Central memory CD8-positive, alpha-beta T cell (primary cell): ENCODE measurements around the gene SLC25A38.

Experiments
- ATAC-seq: fragments of 150-1000 bp; cut with Tn5 transposase; replicated peaks from 2 replicates; pipeline ENCODE4 v1.10.0; 2022; ENCODE audit warnings: mild to moderate bottlenecking, moderate FRiP score, moderate number of reproducible peaks; ENCODE audit not compliant: poor library complexity, severe bottlenecking; ENCODE audit errors: extremely low read depth
- DNase-seq, 2 donors: peaks; one replicate each; pipeline ENCODE4 v3.0.0; 2021; ENCODE audit warnings: low spot score in 2 of 2
- H3K27ac Mint-ChIP-seq: one replicate; pipeline ENCODE4 v1.8.0; 2022; ENCODE audit warnings: low read depth, mild to moderate bottlenecking, moderate library complexity, mixed read lengths
- H3K27me3 Mint-ChIP-seq: one replicate; pipeline ENCODE4 v1.8.0; 2022; ENCODE audit warnings: mixed read lengths
- H3K36me3 Mint-ChIP-seq: one replicate; pipeline ENCODE4 v1.8.0; 2022; ENCODE audit warnings: mild to moderate bottlenecking, moderate library complexity, mixed read lengths; ENCODE audit not compliant: insufficient read depth
- H3K4me1 Mint-ChIP-seq: one replicate; pipeline ENCODE4 v1.8.0; 2022; ENCODE audit warnings: mixed read lengths
- H3K4me3 Mint-ChIP-seq: one replicate; pipeline ENCODE4 v1.8.0; 2022; ENCODE audit warnings: mild to moderate bottlenecking, moderate library complexity, mixed read lengths
- H3K9me3 Mint-ChIP-seq: one replicate; pipeline ENCODE4 v1.8.0; 2022; ENCODE audit warnings: mixed read lengths

The SLC25A38 gene

DNA sequence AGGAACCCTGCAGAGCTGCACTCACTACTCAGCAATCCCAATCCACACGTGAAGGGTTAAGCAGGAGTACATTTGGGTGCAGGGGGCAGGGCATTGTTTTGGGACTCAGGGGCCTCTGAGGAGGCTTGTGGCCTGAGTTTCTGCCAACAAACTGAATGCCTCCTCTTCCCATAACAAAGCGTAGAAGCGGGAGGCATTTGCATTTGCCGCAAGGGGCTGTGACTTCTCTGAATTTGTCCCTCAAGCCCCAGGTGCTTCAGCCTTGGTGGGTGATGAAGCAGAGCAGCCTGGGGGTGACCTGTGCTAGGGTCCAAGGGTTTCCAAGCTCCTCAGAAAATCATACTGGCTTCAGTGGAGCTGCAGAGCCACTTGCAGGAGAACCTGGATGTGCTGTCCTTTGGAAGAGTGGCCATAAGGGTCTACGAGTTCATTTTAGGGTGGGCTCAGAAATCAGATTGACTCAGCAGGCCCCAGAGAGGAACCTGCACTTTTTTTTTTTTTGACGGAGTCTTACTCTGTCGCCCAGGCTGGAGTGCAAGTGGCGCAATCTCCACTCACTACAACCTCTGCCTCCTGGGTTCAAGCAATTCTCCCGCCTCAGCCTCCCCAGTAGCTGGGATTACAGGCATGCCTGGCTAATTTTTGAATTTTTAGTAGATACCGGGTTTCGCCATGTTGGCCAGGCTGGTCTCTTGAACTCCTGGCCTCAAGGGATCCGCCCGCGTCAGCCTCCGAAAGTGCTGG, 21.9 kb downstream of the SLC25A38 start:
- Mint-ChIP-seq H3K4me1 (peaks cover 38% of the 10 kb centered on the region), H3K4me3 (no peak overlapping the region), H3K27me3 (no peaks in the 10 kb centered on the region), H3K27ac (no peak overlapping the region), H3K9me3 (no peaks in the 10 kb centered on the region), H3K36me3 (peaks cover 43% of the 10 kb centered on the region)
- DNase-seq (no peak), ATAC-seq (no peak)

DNA sequence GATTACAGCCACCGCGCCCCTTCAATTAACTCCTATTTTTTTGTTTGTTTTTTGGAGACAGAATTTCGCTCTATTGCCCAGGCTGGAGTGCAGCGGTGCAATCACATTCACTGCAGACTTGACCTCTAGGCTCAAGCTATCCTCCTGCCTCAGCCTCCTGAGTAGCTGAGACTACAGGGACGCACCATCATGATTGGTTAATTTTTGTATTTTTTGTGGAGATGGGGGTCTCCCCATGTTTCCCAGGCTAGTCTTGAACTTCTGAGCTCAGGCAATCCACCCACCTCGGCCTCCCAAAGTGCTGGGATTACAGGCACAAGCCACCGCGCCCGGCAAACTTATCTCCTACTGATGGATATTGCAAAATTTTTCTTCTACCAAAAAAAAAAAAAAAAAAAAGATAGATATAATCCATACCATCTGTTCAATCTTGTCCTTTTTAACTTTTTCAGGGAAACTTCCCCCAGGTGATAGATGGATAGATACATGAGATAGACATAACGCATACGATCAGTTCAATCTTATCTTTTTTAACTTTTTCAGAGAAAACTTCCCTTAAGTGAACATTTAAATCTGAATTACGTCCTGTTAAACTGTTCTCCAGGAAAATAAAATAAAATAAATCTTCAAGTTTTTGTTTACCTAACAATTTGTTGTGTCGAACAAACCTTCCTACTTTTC, 22.7 kb downstream of the SLC25A38 start:
- H3K36me3 Mint-ChIP-seq = peaks cover 45% of the 10 kb centered on the region
- H3K4me1 Mint-ChIP-seq = peaks cover 44% of the 10 kb centered on the region
- H3K27ac Mint-ChIP-seq = peak overlapping the region; percentile 92
- no peaks in the 10 kb centered on the region for H3K9me3 Mint-ChIP-seq
- ATAC-seq (no peak), DNase-seq (no peak)
- H3K27me3 Mint-ChIP-seq = no peaks in the 10 kb centered on the region
- peak overlapping the region; percentile 87 for H3K4me3 Mint-ChIP-seq

DNA sequence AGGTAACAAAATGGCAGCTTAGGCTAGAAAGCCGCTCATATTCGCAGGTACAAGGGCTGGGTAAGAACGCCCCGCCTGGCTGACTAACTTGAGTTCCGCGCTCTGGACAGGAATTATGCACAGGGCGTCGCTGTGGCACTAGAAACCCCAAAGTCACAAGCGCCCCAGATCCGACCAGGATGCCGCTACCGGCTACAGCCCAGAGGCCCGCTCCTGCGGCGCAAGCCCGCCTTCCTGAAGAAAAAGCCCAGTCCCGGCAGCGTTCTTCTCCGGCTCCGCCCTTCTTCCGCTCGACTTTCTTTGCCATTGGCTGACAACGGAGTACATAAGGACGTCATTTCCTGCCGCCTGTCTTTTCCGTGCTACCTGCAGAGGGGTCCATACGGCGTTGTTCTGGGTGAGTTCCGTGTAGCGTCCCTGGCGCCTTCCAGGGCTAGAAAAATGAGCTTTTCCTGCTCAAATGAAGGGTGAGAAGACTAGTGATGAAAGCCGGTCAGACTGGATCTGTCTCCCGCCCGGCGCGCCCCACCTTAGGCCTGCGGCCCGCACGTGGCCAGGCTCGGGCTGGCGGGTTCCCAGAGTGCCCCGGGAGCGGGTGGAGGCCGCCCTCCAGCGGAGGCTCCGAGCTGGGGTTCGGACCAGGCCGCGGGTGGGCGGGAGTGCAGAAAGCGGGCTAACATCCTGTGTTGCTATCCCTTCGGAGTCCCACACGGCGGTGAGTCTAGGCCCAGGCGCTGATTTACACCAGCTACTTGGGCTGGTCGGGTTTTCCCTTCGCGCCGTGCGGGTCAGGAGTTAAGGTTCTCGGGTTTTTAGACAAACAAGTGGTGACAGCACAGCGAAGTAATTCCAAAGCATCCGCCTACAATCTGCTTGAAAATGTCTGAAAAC, 23.4 kb downstream of the SLC25A38 start, which contains the start of gene RPSA:
TSS of gene RPSA (plus strand) at position 353 of the 891 bp plus-strand sequence. CDS start 934 bp downstream, outside the sequence.
- peak within 1 kb of the TSS; percentile 92 for H3K27ac Mint-ChIP-seq
- DNase-seq (peak; percentile 89 to 97), ATAC-seq (peak; percentile 92)
- H3K4me1 Mint-ChIP-seq = peaks cover 51% of the 10 kb centered on the region
- H3K4me3 Mint-ChIP-seq = peak within 1 kb of the TSS; percentile 87
- H3K27me3 Mint-ChIP-seq = no peaks in the 10 kb centered on the region
- H3K9me3 Mint-ChIP-seq = no peaks in the 10 kb centered on the region
- peaks cover 53% of the 10 kb centered on the region for H3K36me3 Mint-ChIP-seq

- ATAC-seq (no peak), DNase-seq (no peak)
- Mint-ChIP-seq H3K4me1 (peaks cover 52% of the 10 kb centered on the region), H3K27ac (peak overlapping the region; percentile 92), H3K9me3 (no peaks in the 10 kb centered on the region), H3K36me3 (peaks cover 60% of the 10 kb centered on the region), H3K4me3 (peak overlapping the region; percentile 87), H3K27me3 (no peaks in the 10 kb centered on the region)
Measured at GRCh38 chr3:39407259-39407629, 24.1 kb downstream of the SLC25A38 start.

DNA sequence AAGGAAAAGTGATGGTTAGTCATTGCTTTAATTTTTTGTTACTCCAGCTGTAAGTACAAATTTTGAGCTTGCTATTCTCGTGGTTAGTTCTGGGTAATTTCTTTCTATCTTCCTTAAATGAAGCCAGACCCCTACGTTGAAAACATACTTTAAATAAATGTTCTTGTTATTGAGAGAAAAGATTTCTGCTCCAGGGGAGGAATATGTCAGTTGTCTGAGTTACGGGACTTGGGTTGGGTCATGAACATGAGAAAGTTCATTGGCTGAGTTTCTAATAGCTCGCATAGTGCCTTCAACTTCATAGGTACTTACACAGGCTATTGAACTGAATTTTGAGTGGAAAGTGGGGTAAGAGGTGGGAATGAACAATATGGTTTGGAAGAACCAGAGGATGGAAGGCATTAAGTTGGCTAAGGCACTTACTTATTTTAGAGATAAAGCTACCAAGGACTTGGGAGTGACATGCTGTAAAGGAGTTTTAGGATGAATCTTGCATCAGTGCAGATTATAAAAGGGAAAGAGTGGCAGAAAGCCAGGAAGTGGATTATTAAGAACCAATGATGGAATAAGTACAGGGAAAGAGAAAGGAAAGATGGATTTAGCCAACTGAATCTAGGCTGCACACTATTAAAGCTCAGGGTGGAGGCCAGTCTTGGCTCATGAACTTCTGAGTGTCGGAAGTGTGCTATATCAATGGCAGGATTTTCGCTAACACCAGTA, 24.8 kb downstream of the SLC25A38 start:
- Mint-ChIP-seq H3K27ac (peak overlapping the region; percentile 92), H3K4me1 (peaks cover 59% of the 10 kb centered on the region), H3K4me3 (peak overlapping the region; percentile 87), H3K27me3 (no peaks in the 10 kb centered on the region), H3K9me3 (no peaks in the 10 kb centered on the region), H3K36me3 (peaks cover 66% of the 10 kb centered on the region)
- ATAC-seq (no peak), DNase-seq (no peak)

DNA sequence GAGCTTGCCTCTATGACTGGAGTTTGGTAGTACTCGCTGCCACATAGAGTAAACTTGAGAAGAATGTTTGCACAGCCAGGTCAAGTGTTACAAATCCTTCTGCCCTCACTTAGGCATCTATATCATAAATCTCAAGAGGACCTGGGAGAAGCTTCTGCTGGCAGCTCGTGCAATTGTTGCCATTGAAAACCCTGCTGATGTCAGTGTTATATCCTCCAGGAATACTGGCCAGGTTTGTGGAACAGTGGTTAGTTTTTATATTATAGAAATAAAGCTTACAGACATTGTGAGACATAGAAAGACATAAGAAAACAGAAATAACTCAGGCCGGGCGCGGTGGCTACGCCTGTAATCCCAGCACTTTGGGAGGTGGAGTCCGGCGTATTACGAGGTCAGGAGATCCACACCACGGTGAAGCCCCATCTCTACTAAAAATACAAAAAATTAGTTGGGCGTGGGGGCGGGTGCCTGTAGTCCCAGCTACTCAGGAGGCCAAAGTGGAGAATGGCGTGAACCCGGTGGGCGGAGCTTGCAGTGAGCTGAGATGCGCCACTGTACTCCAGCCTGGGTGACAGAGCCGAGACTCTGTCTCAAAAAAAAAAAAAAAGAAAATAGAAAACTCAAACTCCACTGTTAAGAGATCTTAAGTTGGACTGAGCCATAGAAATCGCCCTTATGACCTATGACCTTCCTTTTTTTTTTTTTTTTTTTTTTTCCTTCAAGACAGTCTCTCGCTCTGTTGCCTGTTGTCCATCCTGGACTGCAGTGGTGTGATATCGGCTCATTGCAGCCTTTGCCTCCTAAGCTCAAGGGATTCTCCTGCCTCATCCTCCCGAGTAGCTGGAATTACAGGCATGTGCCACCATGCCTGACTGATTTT, 25.6 kb downstream of the SLC25A38 start:
- Mint-ChIP-seq H3K4me1 (peaks cover 59% of the 10 kb centered on the region), H3K9me3 (no peaks in the 10 kb centered on the region), H3K27ac (peak overlapping the region; percentile 92), H3K27me3 (no peaks in the 10 kb centered on the region), H3K4me3 (peak overlapping the region; percentile 87), H3K36me3 (peaks cover 74% of the 10 kb centered on the region)
- ATAC-seq (no peak), DNase-seq (no peak)

DNA sequence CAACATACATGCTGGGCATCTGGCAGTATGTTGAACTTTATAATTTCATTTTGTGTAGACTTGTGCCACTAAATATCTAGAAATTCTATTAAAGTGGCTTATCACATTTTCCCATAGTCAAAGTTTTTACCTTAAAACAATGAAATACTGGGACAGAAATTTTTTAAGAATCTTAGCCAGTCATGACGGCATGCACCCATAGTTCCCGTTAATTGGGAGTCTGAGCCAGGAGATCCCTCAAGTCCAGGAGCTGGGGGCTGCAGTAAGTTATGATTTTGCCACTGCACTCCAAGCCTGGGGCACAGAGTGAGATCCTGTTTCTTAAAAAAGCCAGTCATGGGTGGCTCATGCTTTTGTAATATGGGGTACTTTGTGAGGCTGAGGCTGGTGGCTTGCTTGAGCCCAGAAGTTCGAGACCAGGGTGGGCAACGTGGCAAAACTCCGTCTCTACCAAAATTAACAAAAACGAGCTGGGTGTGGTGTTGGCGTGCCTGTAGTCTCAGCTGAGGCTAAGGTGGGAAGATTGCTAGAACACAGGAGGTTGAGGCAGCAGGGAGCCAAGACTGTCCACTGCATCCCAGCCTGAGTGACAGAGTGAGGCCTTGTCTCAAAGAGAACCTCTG, 26.5 kb downstream of the SLC25A38 start:
- Mint-ChIP-seq H3K27me3 (no peaks in the 10 kb centered on the region), H3K4me1 (peaks cover 61% of the 10 kb centered on the region), H3K36me3 (peaks cover 80% of the 10 kb centered on the region), H3K9me3 (no peaks in the 10 kb centered on the region), H3K4me3 (peak overlapping the region; percentile 87), H3K27ac (peak overlapping the region; percentile 64)
- ATAC-seq (no peak), DNase-seq (no peak)

DNA sequence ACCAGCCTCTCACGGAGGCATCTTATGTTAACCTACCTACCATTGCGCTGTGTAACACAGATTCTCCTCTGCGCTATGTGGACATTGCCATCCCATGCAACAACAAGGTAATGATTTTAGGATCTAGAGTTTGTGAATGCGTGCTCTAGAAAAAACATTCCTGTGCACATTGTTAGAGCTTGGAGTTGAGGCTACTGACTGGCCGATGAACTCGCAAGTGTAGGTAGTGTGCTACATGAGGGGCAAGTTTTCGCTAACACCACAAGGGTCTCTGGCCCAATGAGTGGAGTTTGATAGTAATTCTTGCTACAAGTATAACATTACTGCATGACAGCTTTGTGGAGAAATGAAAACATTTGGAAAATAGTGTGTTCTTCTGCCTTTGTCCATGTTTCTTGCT, 27.7 kb downstream of the SLC25A38 start:
- H3K9me3 Mint-ChIP-seq = no peaks in the 10 kb centered on the region
- no peaks in the 10 kb centered on the region for H3K27me3 Mint-ChIP-seq
- H3K27ac Mint-ChIP-seq = peak overlapping the region; percentile 51
- H3K4me1 Mint-ChIP-seq = peaks cover 65% of the 10 kb centered on the region
- no peak overlapping the region for H3K4me3 Mint-ChIP-seq
- ATAC-seq (no peak), DNase-seq (no peak)
- peaks cover 87% of the 10 kb centered on the region for H3K36me3 Mint-ChIP-seq

DNA sequence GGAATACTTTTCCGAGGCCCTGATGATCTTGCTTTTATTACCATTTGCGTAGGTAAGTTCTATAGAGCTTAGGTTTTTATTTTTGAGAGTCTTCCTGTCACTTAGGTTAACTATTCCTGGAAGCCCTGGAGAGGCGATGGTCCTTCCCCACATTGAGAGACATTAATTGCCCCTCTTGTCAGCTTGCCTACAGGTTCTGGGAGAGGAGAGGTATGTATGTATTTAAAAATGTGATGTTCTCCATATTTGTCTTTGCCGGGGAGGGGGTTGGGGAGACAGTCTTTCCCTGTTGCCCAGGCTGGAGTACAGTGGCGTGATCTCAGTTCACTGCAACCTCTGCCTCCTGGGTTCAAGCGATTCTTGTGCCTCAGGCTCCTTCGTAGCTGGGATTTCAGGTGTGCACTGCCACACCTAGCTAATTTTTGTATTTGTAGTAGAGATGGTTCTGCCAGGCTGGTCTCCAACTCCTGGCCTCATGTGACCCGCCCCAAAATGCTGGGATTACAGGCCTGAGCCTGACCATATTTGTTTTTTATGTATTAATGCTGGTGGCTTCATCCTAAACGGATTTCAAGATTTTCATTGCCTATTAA, 29.6 kb downstream of the SLC25A38 start:
- ATAC-seq (no peak), DNase-seq (no peak)
- no peak overlapping the region for H3K27ac Mint-ChIP-seq
- no peak overlapping the region for H3K4me3 Mint-ChIP-seq
- H3K9me3 Mint-ChIP-seq = no peaks in the 10 kb centered on the region
- peaks cover 73% of the 10 kb centered on the region for H3K36me3 Mint-ChIP-seq
- no peaks in the 10 kb centered on the region for H3K27me3 Mint-ChIP-seq
- peaks cover 53% of the 10 kb centered on the region for H3K4me1 Mint-ChIP-seq

DNA sequence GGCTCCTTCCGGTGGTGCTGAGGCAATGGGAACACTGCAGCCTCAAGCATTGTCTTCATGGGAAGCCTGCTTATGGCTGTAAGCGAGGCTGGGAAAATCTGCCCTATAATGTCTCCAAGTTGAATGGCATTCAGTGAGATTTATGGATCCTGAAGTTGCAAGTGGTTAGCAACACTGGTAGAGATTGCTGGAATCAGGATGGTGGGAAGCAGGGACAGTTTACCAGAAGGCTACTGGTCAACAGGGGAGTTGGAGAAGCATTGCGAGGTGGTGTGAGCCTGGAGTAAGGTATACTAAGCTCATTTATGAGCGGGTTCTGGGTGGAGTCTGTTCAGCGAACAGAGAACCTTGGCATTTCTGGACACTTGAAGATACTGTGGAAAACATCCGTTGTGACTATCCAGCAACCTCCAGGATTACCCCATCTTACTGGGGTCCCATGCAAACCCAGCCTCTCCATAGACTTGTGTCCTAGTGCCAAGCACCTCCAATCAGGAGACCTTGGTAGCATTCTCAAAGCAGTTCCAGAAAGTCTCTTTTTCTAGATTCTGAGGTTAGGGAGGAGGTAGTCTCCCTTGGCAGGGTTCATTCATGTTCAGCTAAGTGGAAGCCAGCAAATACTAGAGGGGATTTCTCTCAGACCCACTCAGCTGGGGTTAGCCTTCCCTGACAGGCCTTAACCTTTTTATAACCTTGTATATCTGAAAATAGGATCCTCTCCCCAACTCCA, 30.7 kb downstream of the SLC25A38 start:
- H3K36me3 Mint-ChIP-seq = peaks cover 62% of the 10 kb centered on the region
- H3K4me1 Mint-ChIP-seq = peaks cover 47% of the 10 kb centered on the region
- H3K4me3 Mint-ChIP-seq = no peak overlapping the region
- DNase-seq (no peak), ATAC-seq (no peak)
- no peaks in the 10 kb centered on the region for H3K27me3 Mint-ChIP-seq
- no peak overlapping the region for H3K27ac Mint-ChIP-seq
- H3K9me3 Mint-ChIP-seq = no peaks in the 10 kb centered on the region
